MCF 10A (cell line): Measurements from ENCODE around the gene KIF5B. TPM values are rescaled to one million over a fixed set of nuclear protein-coding genes. Genes with fewer than 3 reads are reported as not detected.

Experiments used
- BruUV-seq: library from RNA; stranded (reverse); fragments of 400-500 nt; replicated peaks from 2 replicates; lab custom pipeline; 2021; lab: Mats Ljungman, UMichigan
- CTCF ChIA-PET: fragments of 300-600 bp; sonication (Branson Sonifier 250); formaldehyde crosslinking; extraction: SDS; loops from one replicate; lab custom pipeline; 2021; ENCODE audit warnings: antibody characterized with exemption, inconsistent platforms; lab: Yijun Ruan, JAX
- POLR2A ChIA-PET: fragments of 300-600, 350-650 bp; sonication (Branson Sonifier 250); formaldehyde crosslinking; extraction: SDS; loops from one replicate; lab custom pipeline; 2020; ENCODE audit warnings: antibody characterized with exemption, inconsistent platforms; lab: Yijun Ruan, JAX
- DNase-seq: peaks from one replicate; pipeline ENCODE4 v3.0.0-alpha.2; 2018; ENCODE audit not compliant: unreplicated experiment
- H3K27ac Mint-ChIP-seq: one replicate; pipeline ENCODE4 v1.8.0; 2022; ENCODE audit warnings: mild to moderate bottlenecking, low read depth, mixed read lengths; ENCODE audit not compliant: unreplicated experiment
- H3K27me3 Mint-ChIP-seq: one replicate; pipeline ENCODE4 v1.8.0; 2022; ENCODE audit warnings: mixed read lengths; ENCODE audit not compliant: insufficient read depth, unreplicated experiment
- H3K36me3 Mint-ChIP-seq: one replicate; pipeline ENCODE4 v1.8.0; 2022; ENCODE audit warnings: mild to moderate bottlenecking, moderate library complexity, mixed read lengths; ENCODE audit not compliant: insufficient read depth, unreplicated experiment
- H3K4me1 Mint-ChIP-seq: one replicate; pipeline ENCODE4 v1.8.0; 2022; ENCODE audit warnings: mixed read lengths; ENCODE audit not compliant: insufficient read depth, unreplicated experiment
- H3K4me3 Mint-ChIP-seq: one replicate; pipeline ENCODE4 v1.8.0; 2022; ENCODE audit warnings: mild to moderate bottlenecking, moderate library complexity, mixed read lengths; ENCODE audit not compliant: unreplicated experiment
- H3K9me3 Mint-ChIP-seq: one replicate; pipeline ENCODE4 v1.8.0; 2022; ENCODE audit warnings: mixed read lengths; ENCODE audit not compliant: unreplicated experiment
- intact Hi-C: fragments of 100-400 bp; cut with micrococcal nuclease; formaldehyde crosslinking; loops from 2 replicates; pipeline ENCODE4 v1.14.1; 2022
- total RNA-seq: library from RNA; stranded (reverse); gene quantifications from 2 replicates; pipeline ENCODE4 v1.2.3, GENCODE V29; 2022
- TF ChIP-seq, protein P1 (sequence below): fragments of 200-600 bp; IDR thresholded peaks from one replicate; pipeline ENCODE4 v1.8.0; 2022; ENCODE audit warnings: antibody characterized with exemption, mild to moderate bottlenecking; ENCODE audit not compliant: unreplicated experiment

Gene KIF5B
- total RNA-seq, 1 experiment from 2014 or later, result 150 TPM

DNA sequence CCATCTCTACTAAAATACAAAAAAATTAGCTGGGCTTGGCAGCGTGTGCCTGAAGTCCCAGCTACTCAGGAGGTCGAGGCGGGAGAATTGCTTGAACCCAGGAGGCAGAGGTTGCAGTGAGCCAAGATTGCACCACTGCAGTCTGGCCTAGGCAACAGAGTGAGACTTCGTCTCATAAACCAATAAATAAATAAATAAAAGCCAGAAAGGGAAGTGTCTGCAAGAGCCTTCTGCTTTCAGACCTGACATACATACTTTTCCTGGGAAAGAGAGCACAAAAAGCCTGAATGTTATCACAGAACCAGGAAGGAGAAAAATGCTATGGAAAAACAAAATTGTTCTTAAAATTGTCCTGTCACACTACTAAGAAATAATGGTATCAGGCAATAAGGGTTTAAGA, 4.1 kb upstream of the KIF5B start:
- no peaks in the 10 kb centered on the region for H3K4me1 Mint-ChIP-seq
- DNase-seq, result no peak
- POLR2A ChIA-PET, result no interaction called here
- H3K27ac Mint-ChIP-seq, result no peak overlapping the region
- H3K9me3 Mint-ChIP-seq, result no peaks in the 10 kb centered on the region
- no peaks in the 10 kb centered on the region for H3K27me3 Mint-ChIP-seq
- intact Hi-C loops, result no loop called here
- H3K4me3 Mint-ChIP-seq, result no peak overlapping the region
- no peaks in the 10 kb centered on the region for H3K36me3 Mint-ChIP-seq
- BruUV-seq, result no TSS peak
- TF ChIP-seq, protein P1, sequence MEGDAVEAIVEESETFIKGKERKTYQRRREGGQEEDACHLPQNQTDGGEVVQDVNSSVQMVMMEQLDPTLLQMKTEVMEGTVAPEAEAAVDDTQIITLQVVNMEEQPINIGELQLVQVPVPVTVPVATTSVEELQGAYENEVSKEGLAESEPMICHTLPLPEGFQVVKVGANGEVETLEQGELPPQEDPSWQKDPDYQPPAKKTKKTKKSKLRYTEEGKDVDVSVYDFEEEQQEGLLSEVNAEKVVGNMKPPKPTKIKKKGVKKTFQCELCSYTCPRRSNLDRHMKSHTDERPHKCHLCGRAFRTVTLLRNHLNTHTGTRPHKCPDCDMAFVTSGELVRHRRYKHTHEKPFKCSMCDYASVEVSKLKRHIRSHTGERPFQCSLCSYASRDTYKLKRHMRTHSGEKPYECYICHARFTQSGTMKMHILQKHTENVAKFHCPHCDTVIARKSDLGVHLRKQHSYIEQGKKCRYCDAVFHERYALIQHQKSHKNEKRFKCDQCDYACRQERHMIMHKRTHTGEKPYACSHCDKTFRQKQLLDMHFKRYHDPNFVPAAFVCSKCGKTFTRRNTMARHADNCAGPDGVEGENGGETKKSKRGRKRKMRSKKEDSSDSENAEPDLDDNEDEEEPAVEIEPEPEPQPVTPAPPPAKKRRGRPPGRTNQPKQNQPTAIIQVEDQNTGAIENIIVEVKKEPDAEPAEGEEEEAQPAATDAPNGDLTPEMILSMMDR, result no peak
- CTCF ChIA-PET, result no interaction called here

DNA sequence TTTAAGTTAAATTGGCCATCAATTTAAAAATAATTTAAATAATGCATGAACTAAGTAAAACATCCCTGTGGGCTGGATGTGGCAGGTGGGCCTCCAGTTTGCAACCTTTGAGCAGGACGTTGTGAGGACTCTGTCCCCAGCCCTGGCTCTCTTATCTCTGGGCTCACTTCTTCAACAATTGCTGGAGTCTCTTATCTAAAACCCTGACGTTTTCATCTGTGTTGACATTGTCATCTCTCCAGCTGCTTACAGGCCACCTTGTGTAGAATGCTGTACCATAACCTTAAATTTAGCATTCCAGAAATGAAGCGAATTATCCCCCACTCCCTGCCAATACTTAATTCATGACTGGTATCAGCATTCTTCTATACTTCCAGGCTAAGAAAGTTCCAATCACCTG, 3.2 kb upstream of the KIF5B start:
- no peak overlapping the region for H3K4me3 Mint-ChIP-seq
- intact Hi-C loops, result loop anchor here (5.0 to 10.0 kb wide), 2 partner anchors 133 to 285 kb away; partner anchors contain the start of gene EPC1
- H3K27me3 Mint-ChIP-seq, result no peaks in the 10 kb centered on the region
- no peaks in the 10 kb centered on the region for H3K4me1 Mint-ChIP-seq
- POLR2A ChIA-PET, result no interaction called here
- BruUV-seq, result no TSS peak
- H3K36me3 Mint-ChIP-seq, result no peaks in the 10 kb centered on the region
- H3K27ac Mint-ChIP-seq, result no peak overlapping the region
- CTCF ChIA-PET, result no interaction called here
- H3K9me3 Mint-ChIP-seq, result no peaks in the 10 kb centered on the region
- TF ChIP-seq, protein P1, result no peak
- DNase-seq, result no peak

DNA sequence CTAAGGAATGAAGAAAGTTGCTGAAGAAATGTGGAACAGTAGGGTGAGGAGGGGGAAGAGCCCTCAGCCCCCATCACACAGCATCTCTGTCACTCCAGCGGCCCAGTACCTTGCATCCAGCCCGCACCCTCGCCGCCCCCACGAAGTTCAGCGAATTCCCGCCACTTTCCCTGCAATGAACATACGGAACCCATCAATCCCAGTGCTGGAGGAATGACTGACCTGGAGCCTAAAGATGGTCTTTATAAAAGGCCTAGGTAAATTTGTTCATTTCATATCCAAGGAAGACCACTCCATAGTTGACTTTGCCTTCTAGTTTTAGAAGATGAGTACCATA, 779 bp upstream of the KIF5B start:
- TF ChIP-seq, protein P1, result no peak
- POLR2A ChIA-PET, result interaction anchor here (0.5 to 1.9 kb wide), 13 partner anchors 14 to 885 kb away, joined by 3 to 9 read pairs (median 3); no protein-coding TSS in a partner anchor
- H3K27ac Mint-ChIP-seq, result peak overlapping the region; percentile 90
- CTCF ChIA-PET, result interaction anchor here (0.6 to 1.1 kb wide), 2 partner anchors 10 to 11 kb away, joined by 3 read pairs; no protein-coding TSS in a partner anchor
- H3K9me3 Mint-ChIP-seq, result no peaks in the 10 kb centered on the region
- H3K4me3 Mint-ChIP-seq, result peak overlapping the region; percentile 98
- intact Hi-C loops, result loop anchor here (5.0 to 10.0 kb wide), 2 partner anchors 135 to 288 kb away; partner anchors contain the start of gene EPC1
- no peaks in the 10 kb centered on the region for H3K27me3 Mint-ChIP-seq
- BruUV-seq, result no TSS peak
- peaks cover 6% of the 10 kb centered on the region for H3K36me3 Mint-ChIP-seq
- no peaks in the 10 kb centered on the region for H3K4me1 Mint-ChIP-seq
- DNase-seq, result no peak

DNA sequence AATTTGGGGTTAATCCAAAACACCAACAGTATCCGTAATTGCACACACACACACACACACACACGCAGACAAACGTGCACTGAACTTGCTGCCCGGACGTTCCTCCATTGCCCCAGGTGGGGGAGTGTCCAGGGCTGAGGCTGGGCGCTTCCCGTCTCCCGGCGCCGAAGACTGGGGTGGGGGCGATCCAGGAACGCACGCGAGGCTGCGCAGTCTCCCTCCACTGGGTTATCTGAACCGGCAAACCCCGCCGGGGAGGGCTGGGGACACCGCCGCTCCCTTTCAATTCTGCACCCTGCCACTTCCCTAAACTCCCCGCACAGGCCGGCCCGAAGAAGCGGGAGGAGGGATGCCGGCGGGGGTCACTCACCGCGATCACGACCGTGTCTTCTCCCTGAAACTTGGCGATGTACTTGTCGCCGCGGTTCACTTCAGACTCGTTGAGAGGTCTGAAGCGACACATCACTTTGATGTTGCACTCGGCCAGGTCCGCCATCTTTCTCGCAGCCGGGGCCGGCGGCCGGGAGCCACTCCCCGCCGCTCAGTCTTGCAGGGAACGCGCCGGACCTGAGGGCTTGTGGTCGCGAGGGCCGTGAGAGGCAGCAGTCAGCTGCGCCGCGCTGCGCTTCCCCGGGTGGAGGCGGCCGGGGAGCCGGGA, 618 bp downstream of the KIF5B start:
- Mint-ChIP-seq H3K27me3 (no peaks in the 10 kb centered on the region), H3K4me3 (peak overlapping the region; percentile 98), H3K27ac (peak overlapping the region; percentile 90), H3K36me3 (peaks cover 6% of the 10 kb centered on the region), H3K9me3 (no peaks in the 10 kb centered on the region), H3K4me1 (peaks cover 3% of the 10 kb centered on the region)
- ChIA-PET POLR2A (interaction anchor here (0.6 to 2.3 kb wide), 15 partner anchors 17 to 296 kb away, joined by 3 to 10 read pairs (median 4); no protein-coding TSS in a partner anchor), CTCF (no interaction called here)
- BruUV-seq, result TSS peak; percentile 53
- intact Hi-C loops, result loop anchor here (2.0 to 10.0 kb wide), 4 partner anchors 83 to 289 kb away; partner anchors contain the start of gene EPC1
- DNase-seq, result peak; percentile 51
- TF ChIP-seq, protein P1, result no peak
